Measurements from ENCODE around the gene TRAPPC3.

GRCh38 chr1:36133484-36133883 is 15.8 kb downstream of the TRAPPC3 start:
- TF ChIP-seq CTCF (conservative IDR thresholded peaks at IDR 0.05; ENCODE audit: low read length) (no peak), EZH2phosphoT487 (IDR thresholded peaks at IDR 0.05; ENCODE audit: borderline replicate concordance) (no peak)

Measured in Loucy (cell line).